ENCODE data around the gene MRGPRX3. TPM values are rescaled to one million over a fixed set of nuclear protein-coding genes. Genes with fewer than 3 reads are reported as not detected.

Gene MRGPRX3
- total and polyA plus RNA-seq, 2 of the 8 experiments (the other 6 are each of a cell fraction or from before 2014, with no cell fraction given), result not detected

DNA sequence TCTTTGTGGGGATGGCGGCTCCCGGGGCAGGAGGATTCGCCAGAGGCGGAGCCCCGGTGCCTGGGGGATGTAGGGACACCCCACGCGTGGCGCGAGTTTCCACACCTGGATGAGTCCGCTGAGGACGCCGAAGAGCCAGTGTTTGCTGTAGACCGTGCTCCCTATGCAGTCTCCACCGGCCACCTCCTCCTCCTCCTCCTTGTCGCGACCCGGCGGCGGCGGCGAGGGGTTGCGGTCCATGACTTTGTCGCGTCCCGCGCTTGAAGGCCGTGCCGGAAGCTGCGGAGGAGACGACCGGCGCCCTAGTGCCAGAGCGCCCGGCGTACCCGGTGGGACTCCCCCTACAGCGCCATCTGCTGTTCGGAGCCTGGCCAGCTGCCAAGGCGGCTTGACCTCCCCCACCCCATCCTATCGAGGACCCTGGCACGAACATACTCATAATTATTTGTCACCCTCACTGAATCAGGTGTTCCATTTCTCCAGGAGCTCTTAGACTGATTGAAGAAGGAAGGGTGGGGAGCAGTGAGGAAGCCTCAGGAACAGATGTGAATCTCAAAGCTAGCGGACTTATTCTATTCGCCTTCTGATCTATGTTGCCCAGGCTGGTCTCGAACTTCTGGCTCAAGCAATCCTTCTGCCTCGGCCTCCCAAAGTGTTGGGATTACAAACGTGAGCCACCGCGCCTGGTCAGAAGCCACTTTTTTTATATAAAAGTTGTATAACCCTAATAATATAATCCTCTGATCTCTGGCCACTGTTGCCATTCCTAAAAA, 26.4 kb upstream of the MRGPRX3 start, which contains the start of gene SAAL1:
Gene SAAL1, minus strand, starts transcription at position 281 of the 773 bp plus-strand sequence. Its CDS starts 41 bp downstream, at position 240.
- Histone ChIP-seq H3K36me3 (ENCODE audit: control insufficient read depth in 2 of 4, insufficient read depth in 4 of 4, low read length in 3 of 4) (peaks cover 6 to 29% (median 14%) of the 10 kb centered on the region in 4 experiments), H2BK120ac (replicated peaks; ENCODE audit: low read depth, low read length) (peak within 1 kb of the TSS; percentile 54), H4K20me1 (replicated peaks in 1 of 2; ENCODE audit: control insufficient read depth in 1 of 2, insufficient read depth in 2 of 2, low read length in 2 of 2) (peaks cover 4% of the 10 kb centered on the region in 2 experiments), H3K23ac (ENCODE audit: insufficient read length) (no peak within 1 kb of the TSS), H3K4ac (replicated peaks; ENCODE audit: insufficient read length, low read depth, low read length) (peak within 1 kb of the TSS; percentile 46), H3K9me3 (ENCODE audit: insufficient read depth in 2 of 2, low read depth in 1 of 2, low read length in 1 of 2) (no peaks in the 10 kb centered on the region), H3K27me3 (replicated peaks in 1 of 4; ENCODE audit: control insufficient read depth in 3 of 4, extremely low read depth in 1 of 4, insufficient read depth in 3 of 4, low read length in 3 of 4) (peaks cover 0 to 3% (median 0%) of the 10 kb centered on the region in 4 experiments; a peak in 1 of 7 replicates), H2BK15ac (ENCODE audit: low read length) (no peak within 1 kb of the TSS), H3K4me3 (ENCODE audit: extremely low read depth in 1 of 4, insufficient read depth in 2 of 4, low read depth in 3 of 4, low read length in 4 of 4) (peak within 1 kb of the TSS; percentile 89 to 93 (median 91)), H3K9ac (replicated peaks in 1 of 4; ENCODE audit: extremely low read depth in 1 of 4, low read depth in 3 of 4, low read length in 3 of 4) (peak within 1 kb of the TSS; percentile 82 to 90 (median 86)), H3K79me1 (ENCODE audit: low read depth, low read length) (peaks cover 2% of the 10 kb centered on the region; the same call in 1 of the 2 replicates), H3K4me1 (replicated peaks in 1 of 4; ENCODE audit: control insufficient read depth in 3 of 4, insufficient read depth in 4 of 4, low read length in 3 of 4) (0 out of 7 replicates have a peak, but pooled peaks cover 0 to 2% (median 0%) of the 10 kb centered on the region in 4 experiments), H2AK5ac (ENCODE audit: low read depth, low read length) (no peak within 1 kb of the TSS), H4K91ac (replicated peaks; ENCODE audit: insufficient read length, low read length) (peak within 1 kb of the TSS; percentile 98), H3K23me2 (ENCODE audit: low read depth, low read length) (no peaks in the 10 kb centered on the region), H2BK5ac (ENCODE audit: low read depth, low read length) (peak within 1 kb of the TSS; percentile 75; the same call in 1 of the 2 replicates), H4K8ac (ENCODE audit: extremely low read depth, insufficient read depth, low read length) (peak within 1 kb of the TSS; percentile 96), H4K5ac (ENCODE audit: insufficient read length, low read depth, low read length) (peak within 1 kb of the TSS; percentile 94), H3K14ac (ENCODE audit: insufficient read length) (no peak within 1 kb of the TSS), H3K56ac (replicated peaks; ENCODE audit: insufficient read length, low read depth, low read length) (peak within 1 kb of the TSS; percentile 79), H3K18ac (ENCODE audit: extremely low read depth, low read length) (peak within 1 kb of the TSS; percentile 72; the same call in 1 of the 2 replicates), H2BK12ac (ENCODE audit: low read depth, low read length) (no peak within 1 kb of the TSS), H3K4me2 (ENCODE audit: insufficient read depth in 1 of 2, low read depth in 2 of 2, low read length in 2 of 2) (peak within 1 kb of the TSS; percentile 58 to 59), H2AFZ (ENCODE audit: low read length) (peak within 1 kb of the TSS; percentile 93; the same call in 1 of the 2 replicates), H2BK20ac (ENCODE audit: low read length) (no peak within 1 kb of the TSS), H3K27ac (ENCODE audit: low read depth, low read length) (peak within 1 kb of the TSS; percentile 75), H3K79me2 (ENCODE audit: control insufficient read depth in 1 of 2, insufficient read depth in 2 of 2, low read length in 2 of 2) (peaks cover 6 to 44% of the 10 kb centered on the region in 2 experiments)
- DNase-seq (ENCODE audit: low read depth in 1 of 2, low spot score in 2 of 2) (peak; percentile 46 to 98), FAIRE-seq (no peak)
- ChIA-PET CTCF (ENCODE audit: partially characterized antibody) (interaction anchor here (0.5 to 1.8 kb wide), 19 partner anchors 9 to 658 kb away, joined by 3 to 15 read pairs (median 3); partner anchors contain the start of gene LDHA), POLR2A (ENCODE audit: partially characterized antibody) (interaction anchor here (0.6 to 1.2 kb wide), 5 partner anchors 9 to 753 kb away, joined by 3 read pairs; no protein-coding TSS in a partner anchor)
- 11% methylated on average over 48 of the region's 48 CpGs; no CpG with 5 or more reads in 1 of the 2 experiments for WGBS, 2 experiments (ENCODE audit: extremely low coverage in 1 of 2, insufficient coverage in 1 of 2, insufficient read length in 1 of 2, insufficient replicate concordance in 2 of 2, low coverage in 1 of 2, low lambda C conversion rate in 2 of 2, missing lambda C conversion rate in 1 of 2)
- TF ChIP-seq FOSL1 (IDR thresholded peaks at IDR 0.05; ENCODE audit: insufficient read depth, low read depth, low read length), result no peak
- no peak for TF ChIP-seq YY1 (IDR thresholded peaks at IDR 0.05; ENCODE audit: low read depth, low read length)
- TF ChIP-seq TCF12 (IDR thresholded peaks at IDR 0.05; ENCODE audit: low read depth, low read length), result 0 out of 2 replicates have a peak, but pooled peaks have one; percentile 66
- TF ChIP-seq, protein P1, sequence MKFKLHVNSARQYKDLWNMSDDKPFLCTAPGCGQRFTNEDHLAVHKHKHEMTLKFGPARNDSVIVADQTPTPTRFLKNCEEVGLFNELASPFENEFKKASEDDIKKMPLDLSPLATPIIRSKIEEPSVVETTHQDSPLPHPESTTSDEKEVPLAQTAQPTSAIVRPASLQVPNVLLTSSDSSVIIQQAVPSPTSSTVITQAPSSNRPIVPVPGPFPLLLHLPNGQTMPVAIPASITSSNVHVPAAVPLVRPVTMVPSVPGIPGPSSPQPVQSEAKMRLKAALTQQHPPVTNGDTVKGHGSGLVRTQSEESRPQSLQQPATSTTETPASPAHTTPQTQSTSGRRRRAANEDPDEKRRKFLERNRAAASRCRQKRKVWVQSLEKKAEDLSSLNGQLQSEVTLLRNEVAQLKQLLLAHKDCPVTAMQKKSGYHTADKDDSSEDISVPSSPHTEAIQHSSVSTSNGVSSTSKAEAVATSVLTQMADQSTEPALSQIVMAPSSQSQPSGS (IDR thresholded peaks at IDR 0.05; ENCODE audit: low read length), result no peak
- TF ChIP-seq KDM1A (IDR thresholded peaks at IDR 0.05; ENCODE audit: borderline replicate concordance, low read length), result 0 out of 2 replicates have a peak, but pooled peaks have one; percentile 18
- 0 out of 2 replicates have a peak, but pooled peaks have one; percentile 37 for TF ChIP-seq GTF2F1 (IDR thresholded peaks at IDR 0.05; ENCODE audit: borderline replicate concordance, low read depth, low read length)
- 0 out of 4 replicates have a peak, but pooled peaks of 1 of the 2 experiments have one; percentile 62 for TF ChIP-seq HDAC2 (IDR thresholded peaks at IDR 0.05; ENCODE audit: borderline replicate concordance in 1 of 2, low read depth in 2 of 2, low read length in 2 of 2)
- TF ChIP-seq TAF7 (optimal IDR thresholded peaks at IDR 0.05; ENCODE audit: borderline replicate concordance, low read depth, low read length), result peak; percentile 35
